NCI-H446 treated with DMSO at 0.1 percent for 48 hours (cell line): ENCODE measurements around the gene MSANTD1.

ENCODE experiments used
- DNase-seq: peaks from one replicate; lab custom pipeline; 2025; lab: John Stamatoyannopoulos, UW

MSANTD1 gene

GRCh38 chr4:3303923-3304710 is 55.2 kb downstream of the MSANTD1 start:
- no peak for DNase-seq

DNA sequence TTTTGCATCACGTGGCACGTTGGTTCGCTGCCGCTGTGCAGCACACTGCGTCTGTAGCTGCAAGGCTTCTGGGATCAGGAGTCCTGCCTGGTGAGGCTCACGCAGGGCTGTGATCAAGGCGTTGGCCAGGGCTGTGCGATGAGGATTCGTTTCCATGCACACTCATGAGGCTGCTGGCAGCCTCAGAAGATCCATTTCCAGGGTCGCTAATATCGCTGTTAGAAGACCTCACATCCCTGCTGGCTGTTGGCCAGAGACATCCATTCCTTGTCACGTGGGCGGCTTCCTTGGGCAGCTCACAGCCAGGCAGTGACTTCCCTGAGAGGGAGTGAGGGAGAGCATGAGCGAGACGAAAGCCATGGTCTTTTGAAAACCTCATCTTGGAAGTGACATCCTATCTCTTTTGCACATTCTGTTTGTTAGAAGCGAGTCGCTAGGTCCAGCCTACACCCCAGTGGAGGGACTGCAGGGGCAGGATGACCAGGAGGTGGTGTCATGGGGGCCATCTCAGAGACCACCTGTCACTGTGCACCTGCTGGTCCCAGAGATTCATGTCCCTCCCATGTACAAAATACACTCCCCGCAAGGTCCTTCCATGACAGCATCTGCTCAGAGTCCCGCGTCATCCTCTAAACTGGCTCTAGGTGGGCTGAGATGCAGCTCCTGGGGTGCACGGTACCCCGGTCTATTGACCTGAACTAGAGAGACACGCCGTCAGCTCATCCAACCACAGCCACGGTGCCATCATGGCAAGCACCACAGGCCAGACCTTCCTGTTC is 56.1 kb downstream of the MSANTD1 start:
- DNase-seq = no peak

GRCh38 chr4:3305610-3306371 is 56.8 kb downstream of the MSANTD1 start:
- no peak for DNase-seq
